Measurements from ENCODE around the gene ARID5A. TPM values are rescaled to one million over a fixed set of nuclear protein-coding genes. Genes with fewer than 3 reads are reported as not detected.

The ARID5A gene
- total RNA-seq, 3 donors from 2014 or later: 18.9 to 132 (median 56.4) TPM

DNA sequence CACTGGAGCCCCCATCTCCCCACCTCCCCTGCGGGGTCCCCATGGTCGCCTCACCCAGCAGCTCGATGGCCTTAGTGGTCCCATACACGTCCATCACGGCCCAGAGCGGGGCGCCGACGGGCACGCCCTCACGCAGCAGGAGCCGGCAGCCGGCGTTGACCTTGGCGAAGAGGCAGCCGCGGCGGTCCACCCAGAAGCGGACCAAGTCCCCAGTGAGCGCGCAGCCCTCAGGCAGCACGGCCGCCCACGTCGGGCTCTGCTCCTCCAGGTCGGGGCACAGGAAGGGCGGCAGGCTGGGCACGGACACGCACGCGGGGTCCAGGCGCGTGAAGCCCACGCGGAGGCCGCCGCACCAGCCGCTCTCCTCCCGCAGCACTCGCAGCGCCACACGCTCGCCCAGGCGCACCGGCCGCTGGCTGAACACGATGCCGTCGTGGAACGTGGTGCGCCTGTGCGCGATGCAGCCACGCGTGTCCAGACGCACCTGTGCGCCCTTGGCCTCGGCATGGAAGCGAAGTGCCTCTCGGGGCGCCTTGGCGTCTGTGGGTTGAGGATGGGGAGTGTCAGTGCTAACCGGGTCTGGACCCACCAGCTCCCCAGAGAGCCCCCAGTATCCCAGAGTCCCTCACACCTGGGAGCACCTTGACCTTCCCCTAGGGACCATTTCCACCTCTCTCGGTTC lies 36.0 kb upstream of the ARID5A start:
- Histone ChIP-seq H3K4me1 (no peaks in the 10 kb centered on the region), H3K27me3 (peaks cover 0 to 7% of the 10 kb centered on the region in 2 donors), H3K9me3 (no peaks in the 10 kb centered on the region), H3K36me3 (no peaks in the 10 kb centered on the region), H3K27ac (no peak overlapping the region), H3K4me3 (no peak overlapping the region)
- peak in 1 of 2 donors; percentile 10 for DNase-seq (ENCODE audit: low spot score in 2 of 2)
- no peak for TF ChIP-seq POLR2A (IDR thresholded peaks at IDR 0.05)
- TF ChIP-seq POLR2AphosphoS5 (IDR thresholded peaks at IDR 0.05): no peak
- TF ChIP-seq CTCF (IDR thresholded peaks at IDR 0.05): no peak
- intact Hi-C loops (cut with DNase I; ENCODE audit: low total_unique reads): no loop called here

GRCh38 chr2:96501471-96501874 lies 35.1 kb upstream of the ARID5A start:
- TF ChIP-seq POLR2A (IDR thresholded peaks at IDR 0.05) (no peak), POLR2AphosphoS5 (IDR thresholded peaks at IDR 0.05) (no peak), CTCF (IDR thresholded peaks at IDR 0.05) (no peak)
- no peaks in the 10 kb centered on the region for H3K9me3 ChIP-seq
- intact Hi-C loops (cut with DNase I; ENCODE audit: low total_unique reads): no loop called here
- peak in 1 of 2 donors; percentile 16 for DNase-seq (ENCODE audit: low spot score in 2 of 2)
- H3K27me3 ChIP-seq: peaks cover 0 to 7% of the 10 kb centered on the region in 2 donors
- no peaks in the 10 kb centered on the region for H3K36me3 ChIP-seq
- no peaks in the 10 kb centered on the region for H3K4me1 ChIP-seq
- H3K4me3 ChIP-seq: no peak overlapping the region
- no peak overlapping the region for H3K27ac ChIP-seq

- DNase-seq (ENCODE audit: low spot score in 2 of 2): peak in 1 of 2 donors; percentile 15
- peak overlapping the region in 1 of 2 donors; percentile 10 for H3K27ac ChIP-seq
- H3K27me3 ChIP-seq: peaks cover 0 to 7% of the 10 kb centered on the region in 2 donors
- no peaks in the 10 kb centered on the region for H3K36me3 ChIP-seq
- intact Hi-C loops (cut with DNase I; ENCODE audit: low total_unique reads): no loop called here
- TF ChIP-seq POLR2AphosphoS5 (IDR thresholded peaks at IDR 0.05) (no peak), CTCF (IDR thresholded peaks at IDR 0.05) (no peak), POLR2A (IDR thresholded peaks at IDR 0.05) (no peak)
- H3K4me3 ChIP-seq: no peak overlapping the region
- no peaks in the 10 kb centered on the region for H3K4me1 ChIP-seq
- no peaks in the 10 kb centered on the region for H3K9me3 ChIP-seq
Observed at GRCh38 chr2:96501886-96502810, 34.4 kb upstream of the ARID5A start.

DNA sequence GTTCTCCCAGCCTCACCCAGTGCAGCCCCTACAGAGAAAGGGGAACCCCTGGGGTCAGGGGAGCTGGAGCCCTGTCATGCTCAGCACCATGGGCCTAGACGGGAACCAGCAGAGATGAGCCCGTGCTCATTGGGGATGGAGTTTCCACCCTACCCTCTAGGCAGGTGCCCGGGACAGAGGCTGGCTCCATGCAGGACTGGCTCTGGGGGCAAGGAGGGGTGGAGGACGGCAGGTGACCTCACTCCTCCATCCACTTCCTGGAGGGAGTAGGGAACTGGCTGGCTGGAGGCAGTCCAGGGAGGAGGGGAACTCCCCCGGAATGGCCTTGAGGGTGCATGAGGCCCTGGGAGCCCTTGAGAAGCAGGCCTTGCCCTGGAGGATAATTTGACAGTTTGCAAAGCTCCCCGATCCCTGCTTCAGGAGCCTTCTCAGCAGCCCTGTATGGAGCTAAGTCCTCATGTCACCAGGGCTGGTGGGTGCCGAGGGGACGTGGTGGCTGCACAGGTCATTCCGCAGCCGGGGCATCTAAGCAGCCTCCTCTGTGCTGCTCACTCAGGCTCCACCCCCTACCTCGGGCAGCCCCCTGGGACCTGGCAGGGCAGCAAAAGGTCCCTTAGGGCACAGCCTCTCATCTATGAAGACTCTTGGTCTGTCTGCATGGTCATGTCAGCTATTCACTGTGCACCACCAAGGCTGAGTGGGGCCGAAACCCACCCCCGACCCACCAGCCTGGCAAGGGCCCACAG lies 33.5 kb upstream of the ARID5A start:
- TF ChIP-seq POLR2AphosphoS5 (IDR thresholded peaks at IDR 0.05) (no peak), POLR2A (IDR thresholded peaks at IDR 0.05) (no peak), CTCF (IDR thresholded peaks at IDR 0.05) (no peak)
- intact Hi-C loops (cut with DNase I; ENCODE audit: low total_unique reads): no loop called here
- peak overlapping the region in 1 of 2 donors; percentile 10 for H3K27ac ChIP-seq

More for the DNA sequence above, 33.5 kb upstream of the ARID5A start:
- Histone ChIP-seq H3K4me1 (no peaks in the 10 kb centered on the region), H3K27me3 (peaks cover 0 to 7% of the 10 kb centered on the region in 2 donors), H3K4me3 (no peak overlapping the region), H3K36me3 (no peaks in the 10 kb centered on the region), H3K9me3 (no peaks in the 10 kb centered on the region)
- peak in 1 of 2 donors; percentile 16 for DNase-seq (ENCODE audit: low spot score in 2 of 2)
